COLO829 (cell line): ENCODE data around the gene RPP25L.
"Not testable (repeated sequence)": the region's sequence is repeated elsewhere in the genome, so short reads cannot be mapped to it uniquely, and the experiment has no call there.

Experiments used
- DNase-seq: peaks from one replicate; pipeline ENCODE4 v3.0.0; 2012; ENCODE audit warnings: low spot score

RPP25L gene, protein sequence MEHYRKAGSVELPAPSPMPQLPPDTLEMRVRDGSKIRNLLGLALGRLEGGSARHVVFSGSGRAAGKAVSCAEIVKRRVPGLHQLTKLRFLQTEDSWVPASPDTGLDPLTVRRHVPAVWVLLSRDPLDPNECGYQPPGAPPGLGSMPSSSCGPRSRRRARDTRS

DNA sequence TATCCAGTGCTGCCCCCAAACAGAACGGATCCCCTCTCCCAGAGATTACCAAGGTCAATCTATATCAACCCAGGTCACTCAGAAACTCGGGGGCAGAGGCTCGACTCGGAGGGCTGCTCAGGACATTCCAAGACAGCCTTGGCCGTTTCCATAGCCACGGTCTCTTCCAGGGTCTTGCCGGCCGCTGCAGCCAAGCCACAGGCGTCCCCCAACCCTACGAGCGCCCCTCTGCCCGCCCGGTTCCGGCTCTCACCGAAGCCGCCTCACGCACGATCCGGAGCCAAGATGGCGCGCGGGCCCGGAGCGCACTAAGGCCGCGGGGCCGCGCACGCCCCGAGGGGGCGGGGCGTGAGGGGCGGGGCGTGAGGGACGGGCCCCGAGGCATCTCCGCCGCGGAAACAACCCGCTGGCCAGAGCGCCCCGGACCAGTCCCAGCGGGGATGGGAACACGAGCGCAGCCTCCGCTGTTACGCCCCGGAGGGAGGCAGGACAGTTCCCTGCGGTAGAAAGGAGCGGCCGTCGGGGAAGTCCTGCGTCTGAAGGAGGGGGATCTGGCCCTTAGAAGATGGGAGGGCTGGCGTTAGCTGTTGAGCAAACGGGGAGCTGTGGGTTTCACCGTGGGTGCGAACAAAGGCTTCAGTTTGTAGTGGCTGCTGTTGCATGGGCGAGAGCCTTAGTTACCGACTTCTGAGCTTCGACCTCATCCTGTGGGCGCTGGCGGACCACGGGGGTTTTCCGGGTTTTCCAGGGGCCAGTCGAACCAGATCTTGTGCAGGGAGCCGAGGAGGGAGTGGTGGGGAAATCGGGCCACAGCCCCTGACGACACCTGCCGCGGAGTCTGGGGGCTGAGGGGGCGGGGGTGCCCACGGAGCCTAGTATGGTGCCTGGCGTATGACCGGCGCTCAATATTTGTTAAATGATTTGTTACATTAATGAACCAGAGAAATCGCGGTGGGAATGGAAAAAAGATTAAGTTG lies at the start of gene RPP25L:
TSS of gene RPP25L (minus strand) at position 287 of the 977 bp plus-strand sequence. CDS start 801 bp downstream, outside the sequence.
- peak; percentile 90 for DNase-seq

- DNase-seq: no peak
Measured at GRCh38 chr9:34659592-34660253, 47.8 kb upstream of the RPP25L start.

GRCh38 chr9:34658461-34658860 lies 46.6 kb upstream of the RPP25L start:
- no peak for DNase-seq

GRCh38 chr9:34656992-34657391 lies 45.1 kb upstream of the RPP25L start:
- DNase-seq: no peak

DNA sequence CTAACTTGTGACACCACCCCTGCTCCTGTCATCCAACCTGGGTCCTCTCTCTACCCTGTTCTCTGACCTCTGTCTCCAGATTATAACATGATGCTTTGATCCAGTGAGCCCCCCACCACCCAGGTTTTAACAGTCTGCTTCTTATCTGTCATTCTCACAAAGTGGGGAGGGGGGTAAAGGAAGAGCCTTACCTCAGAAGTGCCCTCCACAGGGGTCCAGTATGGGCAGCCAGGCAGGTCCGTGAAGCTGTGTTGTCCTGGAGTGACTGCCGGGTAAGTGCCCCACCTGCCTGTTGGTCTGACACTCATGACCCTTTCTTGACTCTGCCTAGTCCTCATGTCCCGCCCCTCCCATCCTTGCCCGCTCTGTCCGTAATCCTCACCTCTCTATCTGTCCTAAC lies 43.5 kb upstream of the RPP25L start:
- DNase-seq: no peak

DNA sequence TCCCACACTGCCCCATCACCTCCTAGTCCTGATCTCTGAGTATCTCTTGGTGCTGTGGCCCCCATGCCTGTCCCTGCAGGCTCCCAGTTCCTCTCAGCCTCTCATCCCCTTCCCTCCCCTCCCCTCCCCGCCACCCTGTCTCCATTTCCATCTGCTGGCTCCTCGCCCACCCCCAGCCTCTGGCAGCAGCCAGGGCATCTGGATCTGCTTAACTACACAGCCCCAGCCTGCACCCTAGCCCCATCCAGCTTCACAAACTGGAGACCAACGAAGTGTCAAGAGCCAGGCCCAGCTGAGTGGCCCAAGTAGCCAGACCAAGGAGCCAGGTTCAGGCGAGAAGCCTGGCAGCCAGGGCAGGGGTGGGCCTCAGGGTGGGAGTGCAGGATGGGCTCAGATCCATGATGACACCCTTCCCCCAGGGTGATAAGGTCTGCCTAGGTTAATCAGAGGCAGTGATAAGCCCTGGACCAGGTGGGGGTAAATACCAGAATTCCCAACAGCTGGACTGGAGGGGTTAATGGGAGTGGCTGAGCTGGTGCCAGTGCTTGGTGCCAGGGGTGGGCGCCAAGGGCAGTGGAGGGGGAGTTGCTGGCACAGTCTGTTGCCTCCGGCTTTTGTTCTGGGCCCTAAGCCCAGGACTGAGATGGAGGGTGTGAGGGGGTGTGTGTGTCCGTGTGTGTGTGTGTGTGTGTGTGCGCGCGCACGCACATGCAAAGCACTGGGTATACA lies 42.6 kb upstream of the RPP25L start:
- DNase-seq: no peak

DNA sequence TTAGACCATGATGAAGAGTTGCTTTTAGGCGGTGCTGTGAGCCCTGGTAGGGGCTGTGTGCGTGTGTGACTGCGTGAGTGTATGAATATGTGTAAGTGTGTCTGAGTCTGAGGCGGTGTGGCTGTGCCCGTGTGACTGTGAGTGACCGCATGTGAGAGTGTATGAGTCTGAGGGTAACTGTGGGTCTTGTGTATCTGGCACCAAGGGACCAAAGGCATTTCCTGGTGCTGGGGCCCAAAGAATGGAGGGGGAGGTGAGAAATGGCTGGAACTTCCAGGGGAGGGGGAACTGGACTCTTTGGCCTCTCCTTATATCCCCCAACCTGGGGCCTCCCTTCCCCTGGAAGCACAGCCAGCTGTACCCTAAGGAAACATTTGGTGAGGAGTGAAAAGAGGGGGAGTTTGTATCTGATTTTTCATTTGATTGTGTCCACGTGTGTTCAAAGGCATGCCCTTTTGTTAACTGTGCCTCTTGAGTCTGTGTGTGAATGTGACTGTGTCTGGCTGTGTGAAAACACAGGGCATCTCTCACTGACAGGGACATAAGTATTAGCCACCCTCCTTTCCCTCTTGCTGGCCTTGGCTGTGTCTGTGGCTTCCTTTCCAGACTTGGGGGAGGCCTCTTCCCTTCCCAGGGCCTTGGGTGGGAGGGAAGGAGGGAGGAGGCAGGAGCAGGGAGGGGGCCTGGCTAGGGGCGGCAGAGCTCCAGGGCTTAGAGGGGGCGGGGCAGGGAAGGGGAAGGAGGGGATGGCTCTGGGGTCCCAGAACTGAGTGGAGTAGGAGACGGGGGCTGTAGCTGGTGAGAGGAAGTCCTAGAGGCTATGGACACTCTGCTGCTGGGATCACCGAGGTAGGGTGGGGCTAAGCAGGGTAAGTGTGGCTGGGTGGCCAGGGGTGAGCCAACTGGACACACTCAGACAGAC lies 41.5 kb upstream of the RPP25L start:
- no peak for DNase-seq

- DNase-seq: no peak
Measured at GRCh38 chr9:34652602-34653000, 40.7 kb upstream of the RPP25L start.

- DNase-seq: peak; percentile 88
Measured at GRCh38 chr9:34651876-34652601, 40.1 kb upstream of the RPP25L start, which contains the start of gene IL11RA. Gene IL11RA, plus strand, starts transcription at chr9:34652185. Its CDS starts 3,033 bp downstream, at chr9:34655218.

GRCh38 chr9:34651321-34651720 lies 39.4 kb upstream of the RPP25L start:
- no peak for DNase-seq

GRCh38 chr9:34650816-34651215 lies 38.9 kb upstream of the RPP25L start:
- DNase-seq: no peak

DNA sequence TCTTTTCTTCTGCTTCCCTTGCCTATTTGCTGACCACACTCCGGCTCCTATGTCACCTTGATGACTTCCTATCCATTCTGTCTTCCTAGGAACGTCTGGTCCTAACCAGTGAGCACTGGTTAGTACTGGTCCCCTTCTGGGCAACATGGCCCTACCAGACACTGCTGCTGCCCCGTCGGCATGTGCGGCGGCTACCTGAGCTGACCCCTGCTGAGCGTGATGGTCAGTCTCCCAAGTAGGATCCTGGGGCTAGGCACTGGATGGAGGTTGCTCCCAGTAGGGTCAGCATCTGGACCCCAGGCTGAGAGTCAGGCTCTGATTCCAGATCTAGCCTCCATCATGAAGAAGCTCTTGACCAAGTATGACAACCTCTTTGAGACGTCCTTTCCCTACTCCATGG lies 36.8 kb upstream of the RPP25L start:
- DNase-seq: no peak

- DNase-seq: no peak
Measured at GRCh38 chr9:34647651-34648050, 35.8 kb upstream of the RPP25L start.

DNA sequence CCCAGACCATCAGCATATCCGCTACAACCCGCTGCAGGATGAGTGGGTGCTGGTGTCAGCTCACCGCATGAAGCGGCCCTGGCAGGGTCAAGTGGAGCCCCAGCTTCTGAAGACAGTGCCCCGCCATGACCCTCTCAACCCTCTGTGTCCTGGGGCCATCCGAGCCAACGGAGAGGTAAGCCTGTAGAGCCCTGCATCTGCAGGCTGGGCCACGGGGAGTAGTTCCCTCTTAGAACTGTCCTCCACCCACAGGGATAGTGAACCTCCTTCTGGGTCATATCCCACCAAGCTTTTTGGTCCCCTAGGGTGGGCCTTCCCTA lies 35.1 kb upstream of the RPP25L start:
- no peak for DNase-seq

DNA sequence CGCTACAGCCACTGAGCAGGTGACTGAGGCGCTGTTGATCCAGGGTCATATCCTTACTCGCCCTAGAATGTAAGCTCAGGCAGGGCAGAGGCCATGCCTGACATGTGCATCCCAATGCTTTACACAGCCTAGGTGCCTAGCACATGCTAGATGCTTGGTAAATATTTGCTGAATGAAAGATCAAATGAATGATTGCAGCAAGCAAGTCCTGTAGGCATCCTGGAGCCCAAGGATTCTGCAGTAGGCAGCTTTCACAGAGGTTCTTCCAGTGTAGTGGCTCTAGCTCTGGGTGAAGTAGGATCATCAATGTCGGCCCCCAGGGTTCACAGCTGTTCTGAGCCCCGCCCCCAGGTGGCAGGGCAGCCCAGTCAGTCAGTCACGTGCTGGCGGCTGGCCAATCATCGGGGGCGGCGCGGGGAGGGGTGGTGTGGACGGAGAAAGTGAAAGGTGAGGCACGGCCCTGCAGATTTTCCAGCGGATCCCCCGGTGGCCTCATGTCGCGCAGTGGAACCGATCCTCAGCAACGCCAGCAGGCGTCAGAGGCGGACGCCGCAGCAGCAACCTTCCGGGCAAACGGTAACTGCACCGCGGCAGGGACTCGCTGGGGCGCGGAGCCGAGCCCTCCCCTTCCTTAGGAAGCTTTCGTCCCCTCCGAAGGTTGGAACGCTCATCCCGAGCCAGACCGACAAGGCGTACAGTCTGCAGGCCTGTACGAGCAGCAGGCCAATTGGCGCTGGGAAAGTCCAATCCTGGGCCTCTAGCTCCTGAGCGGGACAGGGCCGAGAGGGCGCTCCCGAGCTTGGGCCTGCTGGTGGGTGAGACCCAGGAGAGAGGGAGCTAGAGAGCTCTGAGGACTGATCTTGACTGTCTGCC lies 34.5 kb upstream of the RPP25L start, which contains the start of gene GALT:
TSS of gene GALT (plus strand) at position 465 of the 873 bp plus-strand sequence. CDS start at position 495, 30 bp downstream.
- DNase-seq: peak; percentile 95

GRCh38 chr9:34644766-34645314 lies 32.9 kb upstream of the RPP25L start:
- DNase-seq: no peak

DNA sequence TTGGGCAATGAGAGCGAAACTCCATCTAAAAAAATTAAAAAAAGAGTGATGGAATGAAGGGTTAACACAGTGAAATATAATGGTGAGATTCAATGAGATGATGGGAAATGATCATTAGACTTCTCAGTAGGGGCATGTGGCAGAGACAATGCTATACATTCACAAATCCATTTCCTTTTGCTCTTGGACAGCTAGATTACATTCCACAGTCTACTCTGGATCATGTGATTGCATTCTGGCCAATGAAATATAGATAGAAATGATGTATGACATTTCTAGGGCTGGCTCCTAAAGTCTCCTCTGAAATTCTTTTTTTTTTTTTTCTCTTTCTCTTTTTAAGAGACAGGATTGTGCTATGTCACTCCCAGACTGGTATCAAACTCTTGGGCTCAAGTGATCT lies 30.8 kb upstream of the RPP25L start:
- DNase-seq: peak; percentile 87

- not testable (repeated sequence) for DNase-seq
Measured at GRCh38 chr9:34639322-34639721, 27.4 kb upstream of the RPP25L start.

- no peak for DNase-seq
Measured at GRCh38 chr9:34638138-34638445, 26.2 kb upstream of the RPP25L start.
